Lower leg skin (tissue), 3 donors: ENCODE data around the gene ZNF160.
"Not testable (repeated sequence)": the region's sequence is repeated elsewhere in the genome, so short reads cannot be mapped to it uniquely, and the experiment has no call there.

Experiments
- CTCF ChIP-seq, 3 donors: fragments of 450-650 bp; IDR thresholded peaks; one replicate each; pipeline ENCODE4 v1.5.1; 2016; ENCODE audit warnings: antibody characterized with exemption in 3 of 3, mild to moderate bottlenecking in 3 of 3, moderate library complexity in 2 of 3
- POLR2A ChIP-seq, 2 donors: fragments of 450-650 bp; IDR thresholded peaks; one replicate each; pipeline ENCODE4 v1.6.1; 2016 to 2017; ENCODE audit warnings: antibody characterized with exemption in 2 of 2, mild to moderate bottlenecking in 1 of 2, moderate library complexity in 1 of 2

GRCh38 chr19:53096982-53097690 lies 6.1 kb downstream of the ZNF160 start:
- TF ChIP-seq CTCF, POLR2A (IDR thresholded peaks at IDR 0.05): not testable (repeated sequence)
